Activated CD4-positive, alpha-beta T cell treated with anti-CD3 and anti-CD28 coated beads for 36 hours (primary cell): Measurements from ENCODE around the gene AGGF1. TPM values are rescaled to one million over a fixed set of nuclear protein-coding genes. Genes with fewer than 3 reads are reported as not detected.
"Not testable (repeated sequence)": the region's sequence is repeated elsewhere in the genome, so short reads cannot be mapped to it uniquely, and the experiment has no call there.

Source experiments
- ATAC-seq: fragments of 200-7000 bp; cut with Tn5 transposase; one replicate; pipeline ENCODE4 v1.10.0; 2021; ENCODE audit warnings: mild to moderate bottlenecking, moderate library complexity
- CTCF ChIA-PET: fragments of 350-600 bp; sonication (Branson Sonifier 250); formaldehyde crosslinking; loops from one replicate; lab custom pipeline; 2021; ENCODE audit warnings: antibody characterized with exemption; lab: Charles Lee
- POLR2A ChIA-PET: fragments of 350-600 bp; sonication (Branson Sonifier 250); formaldehyde crosslinking; loops from one replicate; lab custom pipeline; 2021; ENCODE audit warnings: antibody characterized with exemption, inconsistent platforms; lab: Charles Lee
- DNase-seq: peaks from one replicate; pipeline ENCODE4 v3.0.0-alpha.2; 2020
- H3K27ac Mint-ChIP-seq: one replicate; pipeline ENCODE4 v1.8.0; 2021; ENCODE audit warnings: mixed read lengths
- H3K27me3 Mint-ChIP-seq: one replicate; pipeline ENCODE4 v1.8.0; 2021; ENCODE audit warnings: mixed read lengths
- H3K36me3 Mint-ChIP-seq: one replicate; pipeline ENCODE4 v1.8.0; 2021; ENCODE audit warnings: low read depth, mixed read lengths
- H3K4me1 Mint-ChIP-seq: one replicate; pipeline ENCODE4 v1.8.0; 2021; ENCODE audit warnings: mixed read lengths
- H3K4me3 Mint-ChIP-seq: one replicate; pipeline ENCODE4 v1.8.0; 2021; ENCODE audit warnings: mild to moderate bottlenecking, moderate library complexity, mixed read lengths
- H3K9me3 Mint-ChIP-seq: one replicate; pipeline ENCODE4 v1.8.0; 2021; ENCODE audit warnings: low read depth, mixed read lengths
- intact Hi-C, 2 experiments: fragments of 100-400 bp; cut with DNase I in 1 of 2; cut with micrococcal nuclease in 1 of 2; formaldehyde crosslinking; loops; one replicate each; pipeline versions ENCODE4 v1.14.2 to v1.15.1; 2022 to 2024; cut with DNase I, micrococcal nuclease
- total RNA-seq, 2 experiments: library from RNA; stranded (reverse); gene quantifications; one replicate each; pipeline ENCODE4 v1.2.3, GENCODE V29; 2021

The AGGF1 gene
- total RNA-seq, 2 experiments from 2014 or later, result 25.5 to 33.2 TPM

GRCh38 chr5:77086689-77087483, 56.7 kb downstream of the AGGF1 start, which contains the start of gene ZBED3:
ZBED3 (minus strand) TSS chr5:77087285; CDS start chr5:77077878, 9,407 bp downstream.
- CTCF ChIA-PET, result interaction anchor here (1.2 to 4.5 kb wide), 4 partner anchors 10 to 219 kb away, joined by 3 to 33 read pairs (median 7); partner anchors contain the start of gene AGGF1
- POLR2A ChIA-PET, result no interaction called here
- Mint-ChIP-seq H3K4me3 (peak within 1 kb of the TSS; percentile 85), H3K36me3 (peaks cover 9% of the 10 kb centered on the region), H3K9me3 (no peaks in the 10 kb centered on the region), H3K4me1 (peaks cover 14% of the 10 kb centered on the region), H3K27ac (peak within 1 kb of the TSS; percentile 91), H3K27me3 (peaks cover 2% of the 10 kb centered on the region)
- ATAC-seq (peak; percentile 76), DNase-seq (peak; percentile 73)
- intact Hi-C loops, result loop anchor here (2.0 to 5.0 kb wide), 4 partner anchors 55 to 405 kb away; partner anchors contain the start of genes AGGF1 (in 2 of the 2) and WDR41 (in 1 of the 2)

- Mint-ChIP-seq H3K9me3 (no peaks in the 10 kb centered on the region), H3K4me1 (peaks cover 14% of the 10 kb centered on the region), H3K27me3 (peaks cover 2% of the 10 kb centered on the region), H3K4me3 (peak overlapping the region; percentile 85), H3K36me3 (peaks cover 5% of the 10 kb centered on the region), H3K27ac (peak overlapping the region; percentile 83)
- POLR2A ChIA-PET, result no interaction called here
- DNase-seq (peak; percentile 12), ATAC-seq (no peak)
- CTCF ChIA-PET, result interaction anchor here (0.7 to 4.5 kb wide), 3 partner anchors 10 to 183 kb away, joined by 3 to 33 read pairs (median 9); partner anchors contain the start of gene AGGF1
- intact Hi-C loops, result loop anchor here (2.0 to 5.0 kb wide), 4 partner anchors 55 to 405 kb away; partner anchors contain the start of genes AGGF1 (in 2 of the 2) and WDR41 (in 1 of the 2)
These were observed 57.5 kb downstream of the AGGF1 start for GRCh38 chr5:77087484-77088261.

GRCh38 chr5:77095189-77095588, 65.0 kb downstream of the AGGF1 start:
- no peak for ATAC-seq
- H3K36me3 Mint-ChIP-seq, result no peaks in the 10 kb centered on the region
- CTCF ChIA-PET, result no interaction called here

GRCh38 chr5:77101298-77101697, 71.1 kb downstream of the AGGF1 start:
- CTCF ChIA-PET, result interaction anchor here (0.5 kb wide), 1 partner anchor 130 kb away, joined by 3 read pairs; no protein-coding TSS in a partner anchor
- intact Hi-C loops, result no loop called here
- Mint-ChIP-seq H3K9me3 (no peaks in the 10 kb centered on the region), H3K4me1 (peaks cover 9% of the 10 kb centered on the region), H3K36me3 (no peaks in the 10 kb centered on the region), H3K4me3 (no peak overlapping the region), H3K27me3 (no peaks in the 10 kb centered on the region), H3K27ac (no peak overlapping the region)
- POLR2A ChIA-PET, result no interaction called here
- DNase-seq (no peak), ATAC-seq (peak; percentile 74)

More at GRCh38 chr5:77095189-77095588, 65.0 kb downstream of the AGGF1 start:
- Mint-ChIP-seq H3K4me3 (no peak overlapping the region), H3K27ac (no peak overlapping the region), H3K4me1 (no peaks in the 10 kb centered on the region), H3K9me3 (no peaks in the 10 kb centered on the region), H3K27me3 (no peaks in the 10 kb centered on the region)
- DNase-seq, result no peak
- intact Hi-C loops, result no loop called here
- POLR2A ChIA-PET, result interaction anchor here (0.6 kb wide), 1 partner anchor 251 kb away, joined by 5 read pairs; no protein-coding TSS in a partner anchor

GRCh38 chr5:77102549-77102948, 72.3 kb downstream of the AGGF1 start:
- ChIA-PET CTCF (no interaction called here), POLR2A (no interaction called here)
- peaks cover 3% of the 10 kb centered on the region for H3K9me3 Mint-ChIP-seq
- DNase-seq (no peak), ATAC-seq (no peak)
- no peaks in the 10 kb centered on the region for H3K36me3 Mint-ChIP-seq
- intact Hi-C loops, result no loop called here
- no peaks in the 10 kb centered on the region for H3K27me3 Mint-ChIP-seq
- H3K27ac Mint-ChIP-seq, result no peak overlapping the region
- no peak overlapping the region for H3K4me3 Mint-ChIP-seq
- H3K4me1 Mint-ChIP-seq, result peaks cover 9% of the 10 kb centered on the region

- intact Hi-C loops, result no loop called here
- H3K36me3 Mint-ChIP-seq, result no peaks in the 10 kb centered on the region
- POLR2A ChIA-PET, result no interaction called here
- CTCF ChIA-PET, result interaction anchor here (0.9 to 1.3 kb wide), 2 partner anchors 26 to 41 kb away, joined by 3 to 4 read pairs; no protein-coding TSS in a partner anchor
- ATAC-seq (no peak), DNase-seq (no peak)
- no peak overlapping the region for H3K4me3 Mint-ChIP-seq
- no peak overlapping the region for H3K27ac Mint-ChIP-seq
- peaks cover 9% of the 10 kb centered on the region for H3K4me1 Mint-ChIP-seq
- no peaks in the 10 kb centered on the region for H3K27me3 Mint-ChIP-seq
- H3K9me3 Mint-ChIP-seq, result peaks cover 3% of the 10 kb centered on the region
These were observed 73.3 kb downstream of the AGGF1 start for GRCh38 chr5:77103457-77103856.

GRCh38 chr5:77104813-77105212, 74.6 kb downstream of the AGGF1 start:
- Mint-ChIP-seq H3K4me3 (no peak overlapping the region), H3K36me3 (no peaks in the 10 kb centered on the region), H3K9me3 (peaks cover 3% of the 10 kb centered on the region), H3K4me1 (peaks cover 9% of the 10 kb centered on the region), H3K27me3 (no peaks in the 10 kb centered on the region), H3K27ac (no peak overlapping the region)
- DNase-seq, result no peak
- CTCF ChIA-PET, result interaction anchor here (1.3 kb wide), 1 partner anchor 262 kb away, joined by 3 read pairs; no protein-coding TSS in a partner anchor
- ATAC-seq, result peak; percentile 61
- intact Hi-C loops, result no loop called here
- POLR2A ChIA-PET, result no interaction called here

- intact Hi-C loops, ATAC-seq, H3K4me1 Mint-ChIP-seq, H3K27ac Mint-ChIP-seq, CTCF ChIA-PET, DNase-seq, POLR2A ChIA-PET, H3K4me3 Mint-ChIP-seq, H3K36me3 Mint-ChIP-seq, H3K9me3 Mint-ChIP-seq, H3K27me3 Mint-ChIP-seq: not testable (repeated sequence)
These were observed 76.8 kb downstream of the AGGF1 start for GRCh38 chr5:77107035-77107434.

Other genes starting within 250 kb of the AGGF1 start
- gene F2RL1, start 211.4 kb upstream of the AGGF1 start, total RNA-seq, result 1 to 10 TPM; 1.3 to 1.6 TPM
- gene S100Z, start 180.4 kb upstream of the AGGF1 start, total RNA-seq, result 1 to 10 TPM; 1.3 to 2.1 TPM
- gene CRHBP, start 77.4 kb upstream of the AGGF1 start, total RNA-seq, result under 1 TPM; 0.23 to 0.27 TPM
- 1 to 10 TPM; 2.2 to 2.9 TPM for gene ZBED3, start 56.9 kb downstream of the AGGF1 start, total RNA-seq
- not detected for gene PDE8B, start 180.3 kb downstream of the AGGF1 start, total RNA-seq